ENCODE measurements around the gene SYNM. TPM values are rescaled to one million over a fixed set of nuclear protein-coding genes. Genes with fewer than 3 reads are reported as not detected.

The SYNM gene
- total RNA-seq, 1 donor from 2014 or later, result 19.5 TPM

DNA sequence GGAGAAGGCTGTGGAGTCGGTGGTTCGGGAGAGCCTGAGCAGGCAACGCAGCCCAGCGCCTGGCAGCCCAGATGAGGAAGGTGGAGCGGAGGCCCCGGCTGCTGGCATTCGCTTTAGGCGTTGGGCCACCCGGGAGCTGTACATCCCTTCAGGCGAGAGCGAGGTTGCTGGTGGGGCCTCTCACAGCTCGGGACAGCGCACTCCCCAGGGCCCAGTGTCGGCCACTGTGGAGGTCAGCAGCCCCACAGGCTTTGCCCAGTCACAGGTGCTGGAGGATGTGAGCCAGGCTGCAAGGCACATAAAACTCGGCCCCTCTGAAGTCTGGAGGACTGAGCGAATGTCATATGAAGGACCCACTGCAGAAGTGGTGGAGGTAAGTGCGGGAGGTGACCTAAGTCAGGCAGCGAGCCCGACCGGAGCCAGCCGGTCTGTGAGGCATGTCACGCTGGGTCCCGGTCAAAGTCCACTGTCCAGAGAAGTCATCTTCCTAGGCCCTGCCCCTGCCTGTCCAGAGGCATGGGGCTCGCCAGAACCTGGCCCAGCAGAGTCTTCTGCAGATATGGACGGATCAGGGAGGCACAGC, 26.7 kb downstream of the SYNM start:
- Histone ChIP-seq H3K36me3 (peaks cover 5% of the 10 kb centered on the region), H3K4me1 (no peaks in the 10 kb centered on the region), H3K27ac (no peak overlapping the region), H3K27me3 (no peaks in the 10 kb centered on the region), H3K4me3 (no peak overlapping the region), H3K9me3 (no peaks in the 10 kb centered on the region)
- intact Hi-C loops (cut with DNase I), result no loop called here
- no peak for ATAC-seq
- TF ChIP-seq, protein P1, sequence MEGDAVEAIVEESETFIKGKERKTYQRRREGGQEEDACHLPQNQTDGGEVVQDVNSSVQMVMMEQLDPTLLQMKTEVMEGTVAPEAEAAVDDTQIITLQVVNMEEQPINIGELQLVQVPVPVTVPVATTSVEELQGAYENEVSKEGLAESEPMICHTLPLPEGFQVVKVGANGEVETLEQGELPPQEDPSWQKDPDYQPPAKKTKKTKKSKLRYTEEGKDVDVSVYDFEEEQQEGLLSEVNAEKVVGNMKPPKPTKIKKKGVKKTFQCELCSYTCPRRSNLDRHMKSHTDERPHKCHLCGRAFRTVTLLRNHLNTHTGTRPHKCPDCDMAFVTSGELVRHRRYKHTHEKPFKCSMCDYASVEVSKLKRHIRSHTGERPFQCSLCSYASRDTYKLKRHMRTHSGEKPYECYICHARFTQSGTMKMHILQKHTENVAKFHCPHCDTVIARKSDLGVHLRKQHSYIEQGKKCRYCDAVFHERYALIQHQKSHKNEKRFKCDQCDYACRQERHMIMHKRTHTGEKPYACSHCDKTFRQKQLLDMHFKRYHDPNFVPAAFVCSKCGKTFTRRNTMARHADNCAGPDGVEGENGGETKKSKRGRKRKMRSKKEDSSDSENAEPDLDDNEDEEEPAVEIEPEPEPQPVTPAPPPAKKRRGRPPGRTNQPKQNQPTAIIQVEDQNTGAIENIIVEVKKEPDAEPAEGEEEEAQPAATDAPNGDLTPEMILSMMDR (IDR thresholded peaks at IDR 0.05), result no peak
- DNase-seq, result no peak

DNA sequence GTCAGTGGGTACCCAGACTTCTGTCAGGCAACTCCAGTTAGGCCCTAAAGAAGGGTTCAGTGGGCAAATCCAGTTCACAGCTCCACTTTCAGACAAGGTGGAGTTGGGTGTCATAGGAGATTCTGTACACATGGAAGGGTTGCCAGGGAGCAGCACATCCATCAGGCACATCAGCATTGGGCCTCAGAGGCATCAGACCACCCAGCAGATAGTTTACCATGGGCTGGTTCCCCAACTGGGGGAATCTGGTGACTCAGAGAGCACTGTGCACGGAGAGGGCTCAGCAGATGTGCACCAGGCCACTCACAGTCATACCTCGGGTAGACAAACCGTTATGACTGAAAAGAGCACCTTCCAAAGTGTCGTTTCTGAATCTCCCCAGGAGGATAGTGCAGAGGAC, 27.2 kb downstream of the SYNM start:
- intact Hi-C loops (cut with DNase I), result no loop called here
- H3K27ac ChIP-seq, result no peak overlapping the region
- no peaks in the 10 kb centered on the region for H3K9me3 ChIP-seq
- no peak for ATAC-seq
- no peak overlapping the region for H3K4me3 ChIP-seq
- H3K36me3 ChIP-seq, result peaks cover 6% of the 10 kb centered on the region
- no peaks in the 10 kb centered on the region for H3K4me1 ChIP-seq
- TF ChIP-seq, protein P1 (IDR thresholded peaks at IDR 0.05), result no peak
- no peak for DNase-seq
- no peaks in the 10 kb centered on the region for H3K27me3 ChIP-seq

DNA sequence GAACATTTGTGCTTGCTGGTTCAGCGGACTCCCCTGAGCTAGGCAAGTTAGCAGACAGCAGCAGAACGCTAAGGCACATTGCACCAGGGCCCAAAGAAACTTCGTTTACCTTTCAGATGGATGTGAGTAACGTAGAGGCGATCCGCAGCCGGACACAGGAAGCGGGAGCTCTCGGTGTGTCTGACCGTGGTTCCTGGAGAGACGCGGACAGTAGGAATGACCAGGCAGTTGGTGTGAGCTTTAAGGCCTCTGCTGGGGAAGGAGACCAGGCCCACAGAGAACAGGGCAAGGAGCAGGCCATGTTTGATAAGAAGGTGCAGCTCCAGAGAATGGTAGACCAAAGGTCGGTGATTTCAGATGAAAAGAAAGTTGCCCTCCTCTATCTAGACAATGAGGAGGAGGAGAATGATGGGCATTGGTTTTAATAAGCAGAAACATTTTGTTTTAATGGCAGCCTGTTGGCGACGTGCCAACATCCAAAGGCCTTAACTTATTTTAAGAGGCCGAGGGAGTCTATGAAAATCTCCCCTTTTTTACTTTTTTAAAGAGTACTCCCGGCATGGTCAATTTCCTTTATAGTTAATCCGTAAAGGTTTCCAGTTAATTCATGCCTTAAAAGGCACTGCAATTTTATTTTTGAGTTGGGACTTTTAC, 27.9 kb downstream of the SYNM start:
- H3K36me3 ChIP-seq, result peaks cover 12% of the 10 kb centered on the region
- intact Hi-C loops (cut with DNase I), result no loop called here
- DNase-seq (no peak), ATAC-seq (no peak)
- TF ChIP-seq, protein P1 (IDR thresholded peaks at IDR 0.05), result no peak
- H3K4me1 ChIP-seq, result no peaks in the 10 kb centered on the region
- H3K4me3 ChIP-seq, result no peak overlapping the region
- H3K27ac ChIP-seq, result no peak overlapping the region
- H3K27me3 ChIP-seq, result no peaks in the 10 kb centered on the region
- H3K9me3 ChIP-seq, result no peaks in the 10 kb centered on the region

DNA sequence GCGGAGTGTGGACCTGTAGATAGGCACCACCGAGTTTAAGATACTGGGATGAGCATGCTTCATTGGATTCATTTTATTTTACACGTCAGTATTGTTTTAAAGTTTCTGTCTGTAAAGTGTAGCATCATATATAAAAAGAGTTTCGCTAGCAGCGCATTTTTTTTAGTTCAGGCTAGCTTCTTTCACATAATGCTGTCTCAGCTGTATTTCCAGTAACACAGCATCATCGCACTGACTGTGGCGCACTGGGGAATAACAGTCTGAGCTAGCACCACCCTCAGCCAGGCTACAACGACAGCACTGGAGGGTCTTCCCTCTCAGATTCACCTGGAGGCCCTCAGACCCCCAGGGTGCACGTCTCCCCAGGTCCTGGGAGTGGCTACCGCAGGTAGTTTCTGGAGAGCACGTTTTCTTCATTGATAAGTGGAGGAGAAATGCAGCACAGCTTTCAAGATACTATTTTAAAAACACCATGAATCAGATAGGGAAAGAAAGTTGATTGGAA, 29.5 kb downstream of the SYNM start:
- TF ChIP-seq, protein P1 (IDR thresholded peaks at IDR 0.05), result no peak

DNA sequence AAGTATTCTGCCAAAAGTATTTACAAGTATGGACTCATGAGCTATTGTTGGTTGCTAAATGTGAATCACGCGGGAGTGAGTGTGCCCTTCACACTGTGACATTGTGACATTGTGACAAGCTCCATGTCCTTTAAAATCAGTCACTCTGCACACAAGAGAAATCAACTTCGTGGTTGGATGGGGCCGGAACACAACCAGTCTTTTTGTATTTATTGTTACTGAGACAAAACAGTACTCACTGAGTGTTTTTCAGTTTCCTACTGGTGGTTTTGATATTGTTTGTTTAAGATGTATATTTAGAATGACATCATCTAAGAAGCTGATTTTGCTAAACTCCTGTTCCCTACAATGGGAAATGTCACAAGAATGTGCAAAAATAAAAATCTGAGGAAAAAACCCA, 30.3 kb downstream of the SYNM start:
- no peaks in the 10 kb centered on the region for H3K4me1 ChIP-seq
- no peaks in the 10 kb centered on the region for H3K27me3 ChIP-seq
- ATAC-seq (no peak), DNase-seq (no peak)
- no peak overlapping the region for H3K27ac ChIP-seq
- H3K36me3 ChIP-seq, result peaks cover 14% of the 10 kb centered on the region
- intact Hi-C loops (cut with DNase I), result no loop called here
- H3K4me3 ChIP-seq, result no peak overlapping the region
- no peaks in the 10 kb centered on the region for H3K9me3 ChIP-seq
- TF ChIP-seq, protein P1 (IDR thresholded peaks at IDR 0.05), result no peak

More for the DNA sequence above, 29.5 kb downstream of the SYNM start:
- H3K27ac ChIP-seq, result no peak overlapping the region
- intact Hi-C loops (cut with DNase I), result no loop called here
- H3K9me3 ChIP-seq, result no peaks in the 10 kb centered on the region
- no peaks in the 10 kb centered on the region for H3K27me3 ChIP-seq
- H3K4me1 ChIP-seq, result no peaks in the 10 kb centered on the region
- no peak for DNase-seq
- no peak for ATAC-seq
- peaks cover 14% of the 10 kb centered on the region for H3K36me3 ChIP-seq
- no peak overlapping the region for H3K4me3 ChIP-seq
